ENCODE results near the gene NLRP3.
"Not testable (repeated sequence)": the region's sequence is repeated elsewhere in the genome, so short reads cannot be mapped to it uniquely, and the experiment has no call there.

NLRP3 gene

GRCh38 chr1:247415423-247416361 lies at the start of gene NLRP3:
NLRP3 (plus strand) TSS chr1:247416173; CDS start chr1:247418801, 2,628 bp downstream.
- peak in 2 of 4 experiments; percentile 5 to 9 for DNase-seq

- not testable (repeated sequence) for DNase-seq
These were observed 49.6 kb upstream of the NLRP3 start for GRCh38 chr1:247366345-247366744.

- DNase-seq, result no peak
These were observed 48.9 kb upstream of the NLRP3 start for GRCh38 chr1:247366926-247367645.

GRCh38 chr1:247367786-247368422 lies 48.1 kb upstream of the NLRP3 start:
- no peak for DNase-seq

- no peak for DNase-seq
These were observed 47.4 kb upstream of the NLRP3 start for GRCh38 chr1:247368490-247369145.

- no peak for DNase-seq
These were observed 44.9 kb upstream of the NLRP3 start for GRCh38 chr1:247370786-247371732.

- DNase-seq, result no peak
These were observed 44.1 kb upstream of the NLRP3 start for GRCh38 chr1:247371801-247372259.

- DNase-seq, result peak in 3 of 4 experiments; percentile 8 to 51 (median 21)
These were observed 42.2 kb upstream of the NLRP3 start for GRCh38 chr1:247373721-247374141.

- DNase-seq, result not testable (repeated sequence)
These were observed 41.2 kb upstream of the NLRP3 start for GRCh38 chr1:247374651-247375334.

- no peak for DNase-seq
These were observed 40.2 kb upstream of the NLRP3 start for GRCh38 chr1:247375747-247376146.

- no peak for DNase-seq
These were observed 39.3 kb upstream of the NLRP3 start for GRCh38 chr1:247376659-247377058.

GRCh38 chr1:247377656-247378055 lies 38.3 kb upstream of the NLRP3 start:
- DNase-seq, result not testable (repeated sequence)

GRCh38 chr1:247378334-247379073 lies 37.5 kb upstream of the NLRP3 start:
- DNase-seq, result no peak

GRCh38 chr1:247385283-247385682 lies 30.7 kb upstream of the NLRP3 start:
- no peak for DNase-seq

GRCh38 chr1:247386217-247386616 lies 29.8 kb upstream of the NLRP3 start:
- no peak for DNase-seq

- DNase-seq, result no peak
These were observed 29.3 kb upstream of the NLRP3 start for GRCh38 chr1:247386687-247387086.

GRCh38 chr1:247387096-247387495 lies 28.9 kb upstream of the NLRP3 start:
- DNase-seq, result no peak

GRCh38 chr1:247387565-247387964 lies 28.4 kb upstream of the NLRP3 start:
- DNase-seq, result no peak

GRCh38 chr1:247390116-247390791 lies 25.7 kb upstream of the NLRP3 start:
- DNase-seq, result peak; percentile 38 to 69 (median 64)

All from activated naive CD4-positive, alpha-beta T cell (primary cell).